Measurements from ENCODE around the gene THSD4.

The THSD4 gene

GRCh38 chr15:71502077-71502432, 386.8 kb downstream of the THSD4 start:
- no peak for DNase-seq (ENCODE audit: extremely low read depth, low read depth)
- no peak overlapping the region for H3K4me3 ChIP-seq (replicated peaks; ENCODE audit: low read depth, low read length)
- TF ChIP-seq CTCF (IDR thresholded peaks at IDR 0.05; ENCODE audit: low read depth, low read length, missing control alignments): no peak

GRCh38 chr15:71505962-71506361, 390.7 kb downstream of the THSD4 start:
- no peak overlapping the region for H3K4me3 ChIP-seq (replicated peaks; ENCODE audit: low read depth, low read length)
- no peak for DNase-seq (ENCODE audit: extremely low read depth, low read depth)
- TF ChIP-seq CTCF (IDR thresholded peaks at IDR 0.05; ENCODE audit: low read depth, low read length, missing control alignments): no peak

- TF ChIP-seq CTCF (IDR thresholded peaks at IDR 0.05; ENCODE audit: low read depth, low read length, missing control alignments): no peak
- no peak for DNase-seq (ENCODE audit: extremely low read depth, low read depth)
- H3K4me3 ChIP-seq (replicated peaks; ENCODE audit: low read depth, low read length): no peak overlapping the region
These were observed 391.7 kb downstream of the THSD4 start for GRCh38 chr15:71506946-71507345.

- no peak for TF ChIP-seq CTCF (IDR thresholded peaks at IDR 0.05; ENCODE audit: low read depth, low read length, missing control alignments)
- no peak for DNase-seq (ENCODE audit: extremely low read depth, low read depth)
- no peak overlapping the region for H3K4me3 ChIP-seq (replicated peaks; ENCODE audit: low read depth, low read length)
These were observed 392.9 kb downstream of the THSD4 start for GRCh38 chr15:71508081-71508682.

GRCh38 chr15:71509139-71509538, 393.9 kb downstream of the THSD4 start:
- DNase-seq (ENCODE audit: extremely low read depth, low read depth): no peak
- no peak for TF ChIP-seq CTCF (IDR thresholded peaks at IDR 0.05; ENCODE audit: low read depth, low read length, missing control alignments)
- H3K4me3 ChIP-seq (replicated peaks; ENCODE audit: low read depth, low read length): no peak overlapping the region

GRCh38 chr15:71510763-71511162, 395.5 kb downstream of the THSD4 start:
- no peak overlapping the region for H3K4me3 ChIP-seq (replicated peaks; ENCODE audit: low read depth, low read length)
- no peak for TF ChIP-seq CTCF (IDR thresholded peaks at IDR 0.05; ENCODE audit: low read depth, low read length, missing control alignments)
- no peak for DNase-seq (ENCODE audit: extremely low read depth, low read depth)
